H9 (cell line): ENCODE results near the gene KIF12. TPM values are rescaled to one million over a fixed set of nuclear protein-coding genes. Genes with fewer than 3 reads are reported as not detected.

Experiments used
- DNase-seq: peaks from one replicate; pipeline ENCODE4 v3.0.0-alpha.2; 2017
- H2AFZ ChIP-seq: one replicate; pipeline ENCODE4 v1.6.1; 2013; ENCODE audit warnings: mild to moderate bottlenecking, low read length, control low read depth, moderate library complexity
- H2AK5ac ChIP-seq: 2 replicates; pipeline ENCODE4 v1.6.1; 2013; ENCODE audit warnings: low read length, control low read depth, mixed read lengths; ENCODE audit not compliant: insufficient read length
- H2BK120ac ChIP-seq: one replicate; pipeline ENCODE4 v1.6.1; 2013; ENCODE audit warnings: low read depth, mild to moderate bottlenecking, low read length, control low read depth, inconsistent platforms; ENCODE audit not compliant: poor library complexity, severe bottlenecking
- H2BK12ac ChIP-seq: 2 replicates; pipeline ENCODE4 v1.6.1; 2013; ENCODE audit warnings: low read length, control low read depth, mixed read lengths, low read depth; ENCODE audit not compliant: insufficient read length
- H2BK15ac ChIP-seq: 2 replicates; pipeline ENCODE4 v1.6.1; 2013; ENCODE audit warnings: low read depth, low read length, control low read depth
- H2BK20ac ChIP-seq: one replicate; pipeline ENCODE4 v1.6.1; 2013; ENCODE audit warnings: low read depth, mild to moderate bottlenecking, low read length, control low read depth, inconsistent platforms; ENCODE audit not compliant: poor library complexity, severe bottlenecking
- H2BK5ac ChIP-seq: 2 replicates; pipeline ENCODE4 v1.6.1; 2013; ENCODE audit warnings: low read length, control low read depth, mixed read lengths; ENCODE audit not compliant: insufficient read length
- H3K14ac ChIP-seq: 2 replicates; pipeline ENCODE4 v1.6.1; 2013; ENCODE audit warnings: low read length, control low read depth; ENCODE audit not compliant: insufficient read depth
- H3K18ac ChIP-seq: 2 replicates; pipeline ENCODE4 v1.6.1; 2013; ENCODE audit warnings: low read depth, mild to moderate bottlenecking, mixed read lengths, low read length, control low read depth; ENCODE audit not compliant: insufficient read length
- H3K23ac ChIP-seq: 2 replicates; pipeline ENCODE4 v1.6.1; 2013; ENCODE audit warnings: low read length, control low read depth, mixed read lengths, low read depth; ENCODE audit not compliant: insufficient read length
- H3K23me2 ChIP-seq: 2 replicates; pipeline ENCODE4 v1.6.1; 2013; ENCODE audit warnings: low read depth, mild to moderate bottlenecking, mixed read lengths, low read length, control low read depth; ENCODE audit not compliant: insufficient read length, poor library complexity, severe bottlenecking
- H3K27ac ChIP-seq: 2 replicates; pipeline ENCODE4 v1.5.1; 2013; ENCODE audit warnings: low read length, control low read depth, mixed read lengths, low read depth; ENCODE audit not compliant: insufficient read length
- H3K27me3 ChIP-seq: 2 replicates; pipeline ENCODE4 v1.6.1; 2013; ENCODE audit warnings: low read length, control low read depth, inconsistent platforms; ENCODE audit not compliant: insufficient read depth
- H3K4ac ChIP-seq: 2 replicates; pipeline ENCODE4 v1.6.1; 2013; ENCODE audit warnings: low read depth, mild to moderate bottlenecking, control low read depth, inconsistent platforms, low read length, moderate library complexity
- H3K4me1 ChIP-seq: 2 replicates; pipeline ENCODE4 v1.6.1; 2013; ENCODE audit warnings: low read length, control low read depth, inconsistent platforms; ENCODE audit not compliant: insufficient read depth
- H3K4me2 ChIP-seq: 2 replicates; pipeline ENCODE4 v1.6.1; 2013; ENCODE audit warnings: low read length, control low read depth, mixed read lengths; ENCODE audit not compliant: insufficient read length, insufficient read depth
- H3K56ac ChIP-seq: 2 replicates; pipeline ENCODE4 v1.6.1; 2013; ENCODE audit warnings: low read depth, mild to moderate bottlenecking, mixed read lengths, low read length, control low read depth; ENCODE audit not compliant: insufficient read length
- H3K79me1 ChIP-seq: 2 replicates; pipeline ENCODE4 v1.6.1; 2013; ENCODE audit warnings: low read depth, mild to moderate bottlenecking, moderate library complexity, low read length, control low read depth, inconsistent platforms; ENCODE audit not compliant: insufficient read depth, poor library complexity, severe bottlenecking
- H3K79me2 ChIP-seq: 2 replicates; pipeline ENCODE4 v1.6.1; 2013; ENCODE audit warnings: low read length, control low read depth, inconsistent platforms; ENCODE audit not compliant: insufficient read depth
- H3K9ac ChIP-seq: 2 replicates; pipeline ENCODE4 v1.6.1; 2013; ENCODE audit warnings: low read length, control low read depth, mixed read lengths; ENCODE audit not compliant: insufficient read length; ENCODE audit errors: extremely low read depth
- H3K9me3 ChIP-seq: one replicate; pipeline ENCODE4 v1.6.1; 2013; ENCODE audit warnings: low read depth, low read length, inconsistent platforms; ENCODE audit not compliant: control insufficient read depth
- H3T11ph ChIP-seq: one replicate; pipeline ENCODE4 v1.6.1; 2013; ENCODE audit warnings: mild to moderate bottlenecking, low read length, control low read depth, inconsistent platforms
- H4K20me1 ChIP-seq: one replicate; pipeline ENCODE4 v1.6.1; 2013; ENCODE audit not compliant: control insufficient read depth, insufficient read length, insufficient read depth
- H4K5ac ChIP-seq: 2 replicates; pipeline ENCODE4 v1.6.1; 2013; ENCODE audit warnings: low read depth, mild to moderate bottlenecking, mixed read lengths, low read length, control low read depth; ENCODE audit not compliant: insufficient read length
- H4K8ac ChIP-seq: replicated peaks from 2 replicates; pipeline ENCODE4 v1.6.1; 2013; ENCODE audit warnings: low read length, control low read depth, mixed read lengths, low read depth; ENCODE audit not compliant: insufficient read length
- H4K91ac ChIP-seq: 2 replicates; pipeline ENCODE4 v1.6.1; 2013; ENCODE audit warnings: low read depth, mild to moderate bottlenecking, moderate library complexity, mixed read lengths, low read length, control low read depth; ENCODE audit not compliant: insufficient read length
- H3K27ac Mint-ChIP-seq, 3 experiments: 2 replicates in 2 of 3; 3 replicates in 1 of 3; pipeline ENCODE4 v1.8.0; 2020 to 2021; ENCODE audit warnings: mixed read lengths in 3 of 3, mild to moderate bottlenecking in 1 of 3, moderate library complexity in 1 of 3
- H3K27me3 Mint-ChIP-seq: 2 replicates; pipeline ENCODE4 v1.8.0; 2021; ENCODE audit warnings: low read depth, mild to moderate bottlenecking, moderate library complexity, mixed read lengths
- H3K36me3 Mint-ChIP-seq, 3 experiments: 2 replicates in 2 of 3; 3 replicates in 1 of 3; pipeline ENCODE4 v1.8.0; 2020 to 2021; ENCODE audit warnings: low read depth in 3 of 3, mixed read lengths in 3 of 3; ENCODE audit not compliant: insufficient read depth in 1 of 3
- H3K4me1 Mint-ChIP-seq, 2 experiments: 2 replicates each; pipeline ENCODE4 v1.8.0; 2020; ENCODE audit warnings: mixed read lengths in 2 of 2
- H3K4me3 Mint-ChIP-seq, 2 experiments: 2 replicates in 1 of 2; 3 replicates in 1 of 2; pipeline ENCODE4 v1.8.0; 2020 to 2021; ENCODE audit warnings: mild to moderate bottlenecking in 2 of 2, mixed read lengths in 2 of 2, moderate library complexity in 1 of 2
- H3K9me3 Mint-ChIP-seq, 2 experiments: 2 replicates in 1 of 2; 3 replicates in 1 of 2; pipeline ENCODE4 v1.8.0; 2020; ENCODE audit warnings: mild to moderate bottlenecking in 2 of 2, mixed read lengths in 2 of 2, moderate library complexity in 1 of 2
- CTCF ChIP-seq: fragments of 200-600 bp; sonication (generic); conservative IDR thresholded peaks from 3 replicates; pipeline ENCODE4 v1.8.0; 2021; ENCODE audit warnings: antibody characterized with exemption, mild to moderate bottlenecking
- WGBS: extraction: QIAGEN DNeasy Blood & Tissue Kit; methylation state at CpG from one replicate; pipeline ENCODE4 v1.1.7; 2013; ENCODE audit warnings: missing lambda C conversion rate, low lambda C conversion rate, mixed read lengths; ENCODE audit not compliant: insufficient read length; ENCODE audit errors: extremely low coverage; 5-methylcytosine and 5-hydroxymethylcytosine counted together
- total RNA-seq: library from RNA; stranded (reverse); gene quantifications from 2 replicates; pipeline ENCODE4 v1.2.1, GENCODE V29; 2021

Gene KIF12
- total RNA-seq, 1 experiment from 2014 or later = 3.3 TPM

GRCh38 chr9:114092336-114092735 is 6.8 kb downstream of the KIF12 start:
- no peak overlapping the region for H3K4ac ChIP-seq
- Mint-ChIP-seq H3K27ac (no peak overlapping the region), H3K4me1 (peaks cover 0 to 2% of the 10 kb centered on the region in 2 experiments; a peak in 2 of 4 replicates), H3K36me3 (peaks cover 0 to 7% (median 2%) of the 10 kb centered on the region in 3 experiments; a peak in 3 of 7 replicates), H3K4me3 (no peak overlapping the region), H3K27me3 (peaks cover 22% of the 10 kb centered on the region), H3K9me3 (no peaks in the 10 kb centered on the region; a peak in 2 of 5 replicates)
- H2BK12ac ChIP-seq = no peak overlapping the region
- no peak overlapping the region for H3K23ac ChIP-seq
- no peak for TF ChIP-seq CTCF
- H2BK20ac ChIP-seq = no peak overlapping the region
- no peak overlapping the region for H3K4me2 ChIP-seq
- no peaks in the 10 kb centered on the region for H3K9me3 ChIP-seq
- H3K9ac ChIP-seq = no peak overlapping the region
- no peaks in the 10 kb centered on the region for H3K79me2 ChIP-seq
- no peak overlapping the region for H3K27ac ChIP-seq
- H4K8ac ChIP-seq = no peak overlapping the region
- no peak overlapping the region for H4K5ac ChIP-seq
- H4K20me1 ChIP-seq = no peaks in the 10 kb centered on the region
- H3T11ph ChIP-seq = no peak overlapping the region
- no peak overlapping the region for H3K14ac ChIP-seq
- no peak overlapping the region for H4K91ac ChIP-seq
- no CpG with 5 or more reads among the region's 4 CpGs for WGBS
- H3K56ac ChIP-seq = no peak overlapping the region
- no peaks in the 10 kb centered on the region for H3K79me1 ChIP-seq
- no peaks in the 10 kb centered on the region for H3K23me2 ChIP-seq
- no peak overlapping the region for H2BK5ac ChIP-seq
- no peak overlapping the region for H2BK15ac ChIP-seq
- H3K27me3 ChIP-seq = no peaks in the 10 kb centered on the region
- no peak overlapping the region for H2AK5ac ChIP-seq
- H3K18ac ChIP-seq = no peak overlapping the region
- H2BK120ac ChIP-seq = no peak overlapping the region
- no peaks in the 10 kb centered on the region for H3K4me1 ChIP-seq
- no peak for DNase-seq
- no peak overlapping the region for H2AFZ ChIP-seq
